Fibroblast of skin of left quadriceps (primary cell): ENCODE data around the gene CSTB.

ENCODE experiments used
- DNase-seq, 2 experiments: peaks; one replicate each; pipeline ENCODE4 v3.0.0-alpha.2; 2013; ENCODE audit warnings: low read depth in 2 of 2

CSTB gene

DNA sequence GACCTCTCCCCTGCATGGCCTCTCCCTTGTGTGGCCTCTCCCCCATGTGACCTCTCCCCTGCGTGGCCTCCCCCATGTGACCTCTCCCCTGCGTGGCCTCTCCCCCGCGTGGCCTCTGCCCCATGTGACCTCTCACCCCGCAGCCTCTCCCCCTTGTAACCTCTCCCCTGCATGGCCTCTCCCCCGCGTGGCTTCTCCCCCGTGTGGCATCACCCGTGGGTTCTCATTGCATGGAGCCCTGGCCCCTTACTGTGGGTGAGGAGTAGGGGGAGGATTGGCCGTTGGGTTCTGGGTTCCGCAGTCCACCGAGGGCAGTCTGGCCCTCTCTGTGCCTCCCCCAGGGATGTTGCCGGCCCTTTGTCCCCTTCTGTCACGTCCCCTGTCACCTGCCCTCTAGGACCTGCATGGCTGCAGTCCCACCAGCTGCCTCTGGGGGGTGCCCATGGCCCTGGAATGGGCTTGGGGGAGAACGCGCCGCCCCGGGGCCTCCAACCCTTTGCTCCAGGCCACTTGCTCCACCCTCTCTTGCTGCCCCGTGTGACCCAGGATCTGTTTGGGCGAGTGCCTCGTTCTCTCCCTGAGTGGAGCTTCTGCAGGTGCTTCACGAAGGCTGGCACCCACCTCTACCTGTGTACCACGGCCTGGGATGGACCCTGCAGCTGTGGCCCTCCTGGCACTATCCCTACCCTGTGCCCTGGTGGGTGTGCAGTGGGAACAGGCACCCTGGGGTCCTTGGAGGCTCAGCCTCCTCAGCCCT lies 34.6 kb upstream of the CSTB start:
- peak; percentile 10 to 14 for DNase-seq

DNA sequence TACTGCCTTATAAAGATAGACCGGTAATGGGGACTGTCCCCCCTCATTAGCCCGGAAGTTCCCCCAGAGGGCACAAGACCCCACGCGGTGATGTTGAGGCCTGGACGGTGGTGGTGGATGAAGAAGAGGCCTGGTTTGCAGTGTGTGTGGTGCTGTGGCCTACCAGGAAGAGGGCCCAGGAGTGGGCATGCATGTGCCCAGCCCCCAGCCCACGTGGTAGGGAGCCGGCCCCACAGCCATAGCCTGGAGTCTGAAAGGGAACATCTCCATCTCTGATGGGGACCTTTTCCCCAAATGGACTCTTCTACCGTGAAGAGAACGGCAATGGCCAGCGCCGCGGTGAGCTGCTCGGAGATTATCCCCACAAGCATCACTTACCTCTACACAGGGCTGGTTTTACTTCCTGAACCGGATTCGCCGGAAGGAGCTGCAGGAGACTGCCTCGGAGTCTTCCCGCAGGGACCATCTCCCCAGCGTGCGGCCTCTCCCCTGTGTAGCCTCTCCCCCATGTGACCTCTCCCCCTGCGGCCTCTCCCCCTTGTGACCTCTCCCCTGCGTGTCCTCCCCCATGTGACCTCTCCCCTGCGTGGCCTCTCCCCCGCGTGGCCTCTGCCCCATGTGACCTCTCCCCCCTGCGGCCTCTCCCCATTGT lies 33.9 kb upstream of the CSTB start:
- DNase-seq: no peak

DNA sequence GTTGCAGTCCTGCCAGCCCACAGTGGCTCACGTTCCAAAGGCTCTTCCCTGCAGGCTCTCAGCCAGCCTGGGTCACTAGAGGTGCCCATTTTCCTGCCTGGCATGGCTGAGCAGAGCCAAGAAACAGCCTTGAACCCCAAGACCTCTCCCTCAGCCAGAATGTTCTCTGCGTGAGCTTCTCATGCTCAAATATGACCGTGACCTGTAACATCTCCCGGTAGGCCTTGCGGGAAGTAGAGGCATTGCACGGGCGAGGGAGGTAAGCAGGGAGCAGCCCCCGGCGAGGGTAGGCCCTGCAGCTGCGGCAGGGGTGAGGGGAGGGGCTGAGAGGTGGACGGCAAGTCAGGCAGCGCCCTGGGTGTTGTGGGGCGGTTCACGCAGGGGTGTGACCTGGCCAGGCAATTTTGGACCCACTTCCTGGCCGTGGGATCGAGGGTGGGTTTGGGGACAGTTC lies 33.3 kb upstream of the CSTB start:
- no peak for DNase-seq

DNA sequence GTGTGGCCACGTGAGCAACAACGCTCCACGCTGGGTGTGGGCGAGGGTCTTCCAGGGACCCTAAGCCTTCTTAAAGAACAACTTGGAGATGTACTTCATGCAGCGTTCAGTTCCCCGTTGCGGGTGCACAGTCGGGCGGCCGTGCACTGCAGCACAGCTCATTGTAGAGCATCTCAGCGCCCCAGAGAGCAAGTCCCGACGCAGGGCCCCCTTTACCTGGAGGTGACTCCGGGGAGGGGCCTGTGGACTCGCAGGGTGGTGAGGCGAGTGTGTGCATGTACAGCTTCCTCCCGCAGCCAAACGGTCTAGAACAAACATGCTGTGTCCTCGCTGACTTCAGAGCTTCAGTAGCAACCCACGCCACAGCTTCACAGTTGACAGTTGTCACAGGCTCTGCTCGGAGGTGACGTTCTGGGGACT lies 32.7 kb upstream of the CSTB start:
- no peak for DNase-seq

DNA sequence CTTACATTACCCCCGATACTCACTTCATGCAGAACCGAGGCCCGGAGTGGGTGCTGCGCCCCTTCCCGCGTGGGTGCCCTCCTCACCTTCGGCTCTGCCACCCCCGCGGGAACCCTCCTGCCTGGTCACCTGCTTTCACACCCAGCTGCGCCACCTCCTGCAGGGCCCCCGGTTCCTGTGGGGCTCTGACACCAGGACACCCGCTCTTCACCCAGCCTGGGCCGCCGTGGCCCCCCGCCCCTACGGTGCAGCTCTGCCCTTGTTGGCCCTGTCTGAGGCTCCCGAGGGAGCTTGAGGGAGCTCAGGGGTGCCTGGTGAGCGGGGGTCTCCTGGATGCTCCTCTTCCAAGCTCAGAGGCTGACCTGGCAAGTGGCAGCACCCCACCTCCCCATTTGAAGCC lies 32.3 kb upstream of the CSTB start:
- no peak for DNase-seq

DNA sequence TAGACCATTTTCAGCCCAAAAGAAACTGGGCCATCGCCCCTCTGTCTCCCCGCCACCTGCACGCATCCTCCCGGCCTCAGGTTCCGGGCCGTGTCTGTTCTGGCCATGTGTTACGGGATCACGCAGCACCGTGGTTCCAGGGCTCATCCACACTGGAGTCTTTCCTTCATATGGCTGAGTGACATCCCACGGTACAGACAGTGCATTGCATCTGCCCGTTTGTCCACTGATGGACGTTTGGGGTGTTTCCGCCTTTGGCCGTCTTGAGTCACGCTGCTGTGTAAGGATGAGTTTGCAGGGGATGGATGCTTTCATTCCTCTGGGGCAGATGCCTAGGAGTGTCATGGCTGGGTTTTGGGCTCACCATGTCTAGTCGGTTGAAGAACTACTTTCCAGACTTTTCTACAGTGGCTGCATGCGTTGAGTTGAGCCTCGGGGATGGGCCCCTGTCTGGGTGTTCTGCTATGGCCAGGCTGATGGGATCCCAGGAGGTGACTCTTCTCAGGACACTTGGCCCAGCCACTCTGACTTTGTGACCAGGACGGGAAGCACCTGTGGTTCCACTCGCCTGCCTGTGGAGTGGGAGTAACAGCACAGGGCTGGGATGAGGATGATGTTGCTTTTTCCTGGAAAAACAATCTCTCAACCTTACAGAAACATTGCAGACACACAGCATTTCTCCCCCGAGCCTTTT lies 30.1 kb upstream of the CSTB start:
- DNase-seq: no peak

DNA sequence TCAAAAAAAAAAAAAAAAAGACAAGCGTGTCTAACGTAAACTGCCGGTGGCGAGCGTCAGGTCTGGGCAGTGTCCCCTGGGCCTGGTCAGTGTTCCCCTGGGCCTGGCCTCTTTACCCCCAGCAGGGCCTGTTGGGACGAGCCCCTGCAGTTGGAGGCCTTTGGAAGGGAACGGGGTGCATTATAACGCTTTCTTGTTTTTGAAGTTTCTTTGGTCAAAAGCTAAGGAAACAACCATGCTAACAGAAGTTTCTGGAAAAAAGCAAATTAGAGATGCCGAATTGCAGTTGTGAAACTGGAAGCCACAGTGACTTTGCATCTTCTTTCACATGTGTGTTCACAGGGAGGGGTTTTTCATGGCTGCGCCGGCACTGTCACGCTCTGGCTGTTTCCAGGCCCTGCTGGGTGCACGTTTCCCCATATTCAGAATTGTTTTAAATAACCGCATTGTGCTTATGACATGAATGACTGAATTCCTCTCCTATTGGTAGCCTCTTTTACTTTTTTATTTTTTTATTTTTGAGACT lies 29.2 kb upstream of the CSTB start:
- DNase-seq: no peak

DNA sequence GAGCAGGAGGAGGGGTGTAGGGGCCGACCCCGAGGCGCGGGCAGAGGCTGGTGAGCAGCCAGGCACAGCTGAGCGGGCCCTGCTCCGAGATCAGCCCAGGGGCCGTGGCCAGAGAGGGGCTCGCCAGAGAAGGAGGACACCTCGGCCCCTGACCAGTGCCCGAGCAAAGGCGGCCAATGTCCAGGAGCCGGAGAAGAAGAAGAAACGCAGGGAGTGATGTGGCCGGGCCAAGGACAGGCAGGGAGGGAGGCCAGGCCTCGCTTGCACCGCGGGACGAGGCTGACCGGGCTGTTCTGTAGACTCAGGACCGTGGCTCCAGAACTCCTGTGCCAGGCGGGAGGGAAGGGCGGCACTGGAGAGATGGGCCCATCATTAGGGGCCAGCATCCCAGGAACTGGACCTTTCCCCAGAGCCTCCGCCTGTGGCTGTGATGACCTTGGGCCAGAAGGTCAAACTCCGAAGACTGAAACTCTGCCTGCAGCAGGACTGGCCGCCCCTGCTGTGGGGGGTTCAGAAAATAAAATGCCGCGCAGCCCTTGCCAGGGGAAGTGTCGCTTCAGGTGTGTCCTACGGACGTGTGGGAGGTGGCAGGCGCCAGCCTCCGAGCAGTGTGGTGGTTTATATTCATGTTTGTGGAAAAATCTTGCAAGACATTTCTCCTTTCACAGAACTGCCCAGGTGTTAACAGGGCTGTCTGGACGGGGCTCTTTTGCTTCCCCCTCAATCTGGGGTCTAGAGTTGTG lies 27.6 kb upstream of the CSTB start:
- DNase-seq: no peak

DNA sequence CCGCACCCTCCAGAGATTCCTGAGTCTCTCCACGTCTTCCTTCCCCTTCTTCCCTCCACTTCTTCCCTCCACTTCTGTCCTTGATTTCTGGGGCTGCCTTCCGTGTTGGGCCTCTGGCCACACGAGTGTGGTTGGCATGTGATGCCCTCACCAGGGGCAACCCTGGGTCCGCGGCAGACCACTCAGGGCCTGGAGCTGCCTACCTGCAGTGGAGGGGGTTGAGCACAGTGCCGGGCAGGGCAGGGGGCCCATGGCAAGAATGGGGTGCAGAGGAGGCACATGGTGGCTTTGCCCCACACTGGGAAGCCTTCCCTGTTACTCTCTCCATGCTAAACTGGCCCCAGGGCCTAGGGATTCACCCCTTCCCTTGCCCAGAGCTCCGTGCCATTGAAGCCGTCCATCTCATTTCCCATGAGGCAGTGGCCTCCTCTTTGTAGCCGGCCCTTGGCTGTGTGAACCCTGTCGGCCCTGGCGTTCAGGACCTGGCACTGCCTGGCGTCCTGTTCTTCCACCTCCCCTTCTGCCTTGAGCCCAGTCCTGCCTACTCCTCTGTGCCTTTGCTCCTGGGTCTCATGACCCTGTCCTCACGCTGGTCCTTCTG lies 26.7 kb upstream of the CSTB start:
- DNase-seq: no peak

DNA sequence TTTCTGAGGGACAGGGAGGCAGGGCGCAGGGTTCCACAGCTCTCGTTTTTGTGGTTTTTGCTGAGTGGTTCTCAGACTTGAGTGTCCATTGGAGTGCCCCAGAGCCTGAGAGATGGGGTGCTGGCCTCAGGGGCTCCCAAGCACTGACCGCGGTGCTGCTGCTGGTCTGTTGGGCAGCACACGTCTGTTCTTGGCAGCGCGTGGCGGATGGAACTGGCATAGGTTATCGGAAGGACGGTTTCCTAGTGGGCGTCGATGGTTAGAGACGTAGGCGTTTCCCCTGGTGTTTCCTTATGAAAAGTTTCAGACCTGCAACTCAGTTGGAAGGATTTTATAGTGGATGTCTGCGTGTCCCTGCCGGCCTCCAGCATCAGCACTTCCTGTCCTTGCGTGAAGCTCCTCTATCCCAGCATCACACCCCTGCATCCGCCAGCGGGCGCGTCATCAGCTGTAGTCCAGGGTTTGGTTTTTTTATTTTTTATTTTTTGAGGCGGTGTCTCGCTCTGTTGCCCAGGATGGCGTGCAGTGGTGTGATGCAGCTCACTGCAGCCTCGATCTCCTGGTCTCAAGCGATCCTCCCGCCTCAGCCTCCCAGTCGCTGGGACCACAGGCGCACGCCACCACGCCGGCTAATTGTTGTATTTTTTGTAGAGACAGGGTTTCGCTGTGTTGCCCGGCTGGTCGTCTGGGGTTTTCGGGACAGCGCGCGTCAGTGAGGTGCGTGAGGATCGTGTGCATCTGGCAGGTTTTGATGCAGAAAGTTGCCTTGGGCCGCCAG lies 25.1 kb upstream of the CSTB start:
- no peak for DNase-seq

DNA sequence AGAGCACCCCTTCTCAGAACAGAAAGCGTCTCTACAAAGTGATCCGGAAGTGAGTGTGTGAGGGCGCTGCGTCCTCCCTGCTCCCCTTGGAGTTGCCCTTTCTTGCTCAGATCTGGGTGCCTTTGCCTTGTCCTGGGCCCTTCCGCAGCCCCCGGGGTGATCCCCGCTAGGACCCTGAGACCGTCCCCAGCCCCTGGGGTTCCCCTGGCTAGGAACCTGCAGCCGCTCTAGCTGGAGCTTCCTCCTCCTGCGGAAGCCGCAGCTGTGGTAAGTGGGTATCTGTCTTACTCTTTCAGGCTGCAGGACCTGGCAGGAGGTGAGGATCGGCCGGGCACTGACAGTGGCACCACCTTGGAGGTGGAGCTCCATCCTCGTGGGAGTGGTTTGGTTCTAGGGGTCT lies 24.5 kb upstream of the CSTB start:
- no peak for DNase-seq

DNA sequence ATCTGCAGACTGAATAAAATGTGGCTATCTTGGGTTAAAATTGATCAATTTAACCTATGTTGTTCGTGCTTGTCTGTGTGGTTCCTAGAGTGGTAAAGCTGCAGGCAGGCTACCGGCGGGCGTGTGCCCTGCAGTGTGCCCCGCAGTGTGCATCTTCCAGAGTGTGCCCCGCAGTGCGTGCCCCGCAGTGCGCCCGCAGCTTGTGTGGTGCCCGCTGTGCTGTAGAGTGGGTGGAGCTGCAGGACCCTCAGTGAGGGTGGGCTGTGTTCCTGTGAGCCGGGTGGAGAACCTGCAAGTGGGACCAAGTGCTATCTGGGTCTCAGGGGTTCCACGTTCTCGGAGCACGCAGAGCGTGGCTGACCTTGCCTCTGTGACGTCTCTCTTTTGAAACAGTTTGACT lies 24.0 kb upstream of the CSTB start:
- no peak for DNase-seq

DNA sequence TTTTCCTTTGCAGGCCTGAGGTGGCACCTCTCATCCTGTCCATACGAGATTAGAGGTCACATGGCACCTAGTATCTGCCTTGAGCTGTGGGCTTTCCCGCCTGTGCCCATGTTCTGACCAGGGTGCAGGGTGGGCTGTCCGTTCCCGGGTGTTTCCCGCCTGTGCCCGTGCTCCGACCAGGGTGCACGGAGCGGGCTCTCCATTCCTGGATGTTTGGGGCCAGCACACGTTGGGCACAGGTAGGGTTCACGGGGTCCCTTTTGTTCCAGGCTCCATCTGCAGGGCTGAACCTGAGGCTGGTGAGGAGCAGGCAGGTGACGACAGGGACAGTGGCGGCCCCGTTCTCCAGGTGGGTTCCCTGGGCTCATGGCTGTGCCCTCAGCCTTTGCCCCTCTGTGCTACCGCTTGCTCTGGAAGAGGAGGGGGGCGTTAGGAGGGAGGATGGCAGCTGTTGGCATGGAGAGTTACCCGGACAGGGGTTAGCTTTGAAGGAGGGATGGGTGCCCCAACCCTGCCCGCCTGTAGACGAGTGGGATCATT lies 23.3 kb upstream of the CSTB start:
- DNase-seq: no peak

DNA sequence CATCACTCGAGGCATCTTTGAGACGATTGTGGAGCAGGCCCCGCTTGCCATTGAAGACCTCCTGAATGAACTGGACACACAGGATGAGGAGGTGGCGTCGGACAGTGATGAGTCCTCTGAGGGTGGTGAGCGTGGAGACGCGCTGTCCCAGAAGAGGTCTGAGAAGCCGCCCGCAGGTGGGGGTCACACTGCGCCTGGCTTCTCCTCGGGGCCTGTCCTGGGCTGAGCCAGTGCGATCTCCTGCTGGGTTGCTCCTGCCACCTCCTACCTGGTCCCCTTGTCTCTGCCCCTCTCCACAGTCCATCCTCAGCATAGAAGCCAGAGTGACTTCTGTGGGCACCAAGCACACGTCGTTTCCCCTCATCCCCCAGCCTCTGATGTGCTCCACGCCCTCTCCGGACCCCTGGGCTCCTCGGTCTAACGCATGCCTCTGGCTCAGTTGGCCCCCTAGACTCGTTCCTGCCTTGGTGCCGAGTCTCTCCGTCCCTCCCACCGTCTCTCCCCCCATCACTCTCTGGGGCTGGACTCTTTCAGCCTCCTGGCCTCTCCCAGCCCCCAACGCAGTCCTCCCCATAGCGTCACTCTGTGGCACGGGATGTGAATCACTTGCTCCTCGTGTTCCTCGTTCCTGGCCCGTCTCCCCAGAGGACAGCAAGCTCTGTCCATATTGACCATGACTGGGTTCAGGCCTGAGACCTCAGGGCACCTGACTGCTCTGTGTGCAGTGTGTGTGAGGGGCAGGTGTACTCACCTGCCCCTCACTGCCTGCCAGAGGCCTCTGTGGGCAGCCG lies 22.0 kb upstream of the CSTB start:
- no peak for DNase-seq

DNA sequence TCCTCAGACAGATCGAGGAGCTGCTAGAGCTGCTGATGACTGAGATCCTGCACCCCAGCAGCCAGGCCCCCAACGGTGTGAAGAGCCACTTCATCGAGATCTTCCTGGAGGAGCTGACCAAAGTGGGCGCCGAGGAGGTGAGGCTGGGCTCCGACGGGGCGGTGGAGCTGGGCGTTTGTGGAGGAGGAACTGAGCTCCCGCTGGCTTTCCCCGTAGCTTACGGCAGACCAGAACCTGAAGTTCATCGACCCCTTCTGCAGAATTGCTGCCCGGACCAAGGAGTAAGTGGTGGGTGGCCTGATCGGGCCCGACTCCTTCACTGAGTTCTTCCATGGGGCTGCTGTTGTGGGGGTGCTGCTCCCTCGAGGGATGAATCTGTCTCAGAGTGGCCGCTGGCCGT lies 21.3 kb upstream of the CSTB start:
- DNase-seq: no peak

DNA sequence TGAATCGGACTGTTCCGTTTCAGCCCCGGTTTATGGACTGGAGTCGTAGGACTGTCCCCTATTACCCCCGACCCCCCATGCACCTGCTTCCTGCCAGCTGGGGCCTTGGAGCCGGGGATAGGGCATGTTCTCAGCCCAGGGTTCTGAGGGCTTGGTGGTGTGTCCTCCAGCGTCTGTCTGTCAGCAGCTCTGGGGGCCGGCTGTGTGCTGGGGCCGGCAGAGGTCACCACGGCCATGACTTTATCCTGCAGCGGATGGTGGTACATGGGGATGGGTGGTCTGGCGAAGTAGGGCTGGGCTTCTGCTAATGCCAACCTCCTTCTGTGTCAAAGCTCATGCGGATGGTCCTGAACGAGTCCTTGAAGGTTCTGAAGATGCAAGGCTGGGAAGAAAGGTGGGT lies 18.7 kb upstream of the CSTB start:
- no peak for DNase-seq

DNA sequence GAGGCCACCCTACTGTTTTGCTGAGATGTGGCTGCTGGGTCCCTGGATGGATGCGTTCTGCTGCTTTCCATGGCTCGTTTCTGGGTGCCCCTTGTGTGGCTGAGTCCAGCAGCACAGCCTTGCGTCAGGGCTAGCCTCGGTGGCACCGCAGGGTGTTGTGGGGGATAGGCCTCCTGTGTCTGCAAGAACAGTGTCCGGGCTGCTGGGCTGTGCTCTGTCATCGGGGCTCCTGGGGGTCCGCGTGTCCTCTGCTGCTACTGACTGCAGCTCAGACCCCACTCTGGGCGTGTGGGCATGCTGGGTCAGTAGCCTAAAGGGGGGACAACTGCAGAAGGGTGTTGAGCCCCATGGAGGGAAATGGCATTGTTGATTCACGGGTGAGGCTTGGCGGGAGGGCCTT lies 18.2 kb upstream of the CSTB start:
- DNase-seq: no peak

DNA sequence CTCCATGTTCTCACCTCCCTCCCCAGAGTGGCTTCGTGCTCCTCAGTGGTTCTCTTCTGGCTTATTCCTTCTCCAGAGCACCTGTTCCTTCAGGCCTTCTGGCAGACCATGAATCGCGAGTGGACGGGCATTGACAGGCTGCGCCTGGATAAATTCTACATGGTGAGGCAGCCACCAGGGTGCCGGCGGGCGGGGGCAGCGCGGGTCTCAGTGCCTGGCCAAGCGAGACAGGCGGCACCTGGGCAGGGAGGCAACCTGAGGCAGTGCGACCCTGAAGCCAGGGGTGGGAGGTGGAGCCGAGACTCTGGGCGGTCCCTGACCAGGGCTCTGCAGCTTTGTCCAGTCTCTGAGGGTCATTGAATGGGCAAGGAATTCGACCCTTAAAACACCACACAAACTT lies 17.1 kb upstream of the CSTB start:
- DNase-seq: no peak

DNA sequence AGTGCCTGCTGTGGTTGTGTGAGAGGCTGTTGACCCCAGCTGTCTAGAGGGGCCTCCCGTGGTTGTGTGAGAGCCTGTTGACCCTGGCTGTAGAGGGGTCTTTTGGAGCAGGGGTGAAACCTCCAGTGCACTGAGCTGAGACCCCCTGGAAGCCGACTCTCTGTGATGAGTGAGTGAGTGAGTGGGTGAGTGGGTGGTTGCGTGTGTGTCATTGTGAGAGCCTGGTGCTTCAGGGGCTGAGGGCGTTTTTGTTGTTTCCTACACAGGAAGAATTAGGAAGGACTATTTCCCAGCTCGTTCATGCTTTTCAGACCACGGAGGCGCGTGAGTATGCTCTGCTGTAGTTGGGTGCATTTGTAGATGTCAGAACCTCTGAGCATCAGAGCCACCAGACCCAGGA lies 16.3 kb upstream of the CSTB start:
- DNase-seq: no peak

DNA sequence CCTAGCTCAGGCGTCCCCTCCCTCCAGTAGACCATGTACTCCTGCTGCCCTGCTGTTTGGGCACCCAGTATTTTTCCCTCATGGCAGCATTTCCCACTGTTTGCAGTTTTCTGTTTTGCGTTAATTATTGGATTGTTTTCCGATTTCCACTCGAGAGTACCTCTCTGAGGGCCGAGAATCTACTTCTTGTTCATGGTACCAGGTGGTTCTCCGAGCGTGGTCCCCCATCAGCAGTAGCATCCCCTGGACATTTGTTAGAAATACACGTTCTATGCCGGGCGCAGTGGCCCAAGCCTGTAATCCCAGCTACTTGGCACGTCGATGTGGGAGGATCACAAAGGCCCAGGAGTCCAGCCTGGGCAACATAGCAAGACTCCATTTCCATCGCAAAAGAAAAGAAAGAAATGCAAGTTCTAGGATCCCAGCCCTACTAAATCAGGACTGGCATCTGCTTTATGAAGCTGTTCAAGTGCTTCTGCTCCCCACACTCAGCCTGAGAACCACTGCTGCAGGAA lies 14.0 kb upstream of the CSTB start:
- no peak for DNase-seq
